ENCODE data around the gene RRP1.

Gene RRP1

GRCh38 chr21:43789276-43790009 is at the start of gene RRP1:
TSS of gene RRP1 (plus strand) at chr21:43789577. CDS start at chr21:43789630, 53 bp downstream.
- Histone ChIP-seq H3K4me1 (ENCODE audit: control insufficient read depth in 1 of 2, insufficient read depth in 1 of 2, low read depth in 1 of 2, low read length in 1 of 2) (peaks cover 12 to 21% of the 10 kb centered on the region in 2 experiments), H3K36me3 (peaks cover 18% of the 10 kb centered on the region), H3K27ac (peak within 1 kb of the TSS; percentile 79), H3K27me3 (no peaks in the 10 kb centered on the region), H3K9me3 (no peaks in the 10 kb centered on the region), H3K4me3 (ENCODE audit: low read depth in 1 of 2, low read length in 1 of 2) (peak within 1 kb of the TSS; percentile 82 to 89)
- peak; percentile 100 for TF ChIP-seq CTCF (IDR thresholded peaks at IDR 0.05)

GRCh38 chr21:43739621-43740435 is 49.5 kb upstream of the RRP1 start:
- Histone ChIP-seq H3K4me3 (ENCODE audit: low read depth in 1 of 2, low read length in 1 of 2) (no peak overlapping the region), H3K9me3 (no peaks in the 10 kb centered on the region), H3K27ac (peak overlapping the region; percentile 49), H3K36me3 (peaks cover 86% of the 10 kb centered on the region), H3K27me3 (no peaks in the 10 kb centered on the region), H3K4me1 (ENCODE audit: control insufficient read depth in 1 of 2, insufficient read depth in 1 of 2, low read depth in 1 of 2, low read length in 1 of 2) (peaks cover under 1 to 3% of the 10 kb centered on the region in 2 experiments)
- no peak for TF ChIP-seq CTCF (IDR thresholded peaks at IDR 0.05)

- H3K36me3 ChIP-seq = peaks cover 86% of the 10 kb centered on the region
- no peak for TF ChIP-seq CTCF (IDR thresholded peaks at IDR 0.05)
- no peaks in the 10 kb centered on the region for H3K9me3 ChIP-seq
- H3K4me3 ChIP-seq (ENCODE audit: low read depth in 1 of 2, low read length in 1 of 2) = no peak overlapping the region
- peaks cover 0 to 3% of the 10 kb centered on the region in 2 experiments for H3K4me1 ChIP-seq (ENCODE audit: control insufficient read depth in 1 of 2, insufficient read depth in 1 of 2, low read depth in 1 of 2, low read length in 1 of 2)
- H3K27me3 ChIP-seq = no peaks in the 10 kb centered on the region
- peak overlapping the region; percentile 42 for H3K27ac ChIP-seq
These were observed 48.8 kb upstream of the RRP1 start for GRCh38 chr21:43740497-43741156.

- TF ChIP-seq CTCF (IDR thresholded peaks at IDR 0.05) = no peak
- no peaks in the 10 kb centered on the region for H3K9me3 ChIP-seq
- no peaks in the 10 kb centered on the region for H3K27me3 ChIP-seq
- peaks cover 0 to 3% of the 10 kb centered on the region in 2 experiments for H3K4me1 ChIP-seq (ENCODE audit: control insufficient read depth in 1 of 2, insufficient read depth in 1 of 2, low read depth in 1 of 2, low read length in 1 of 2)
- no peak overlapping the region for H3K4me3 ChIP-seq (ENCODE audit: low read depth in 1 of 2, low read length in 1 of 2)
- H3K36me3 ChIP-seq = peaks cover 88% of the 10 kb centered on the region
- no peak overlapping the region for H3K27ac ChIP-seq
These were observed 47.8 kb upstream of the RRP1 start for GRCh38 chr21:43741423-43742096.

- H3K4me3 ChIP-seq (ENCODE audit: low read depth in 1 of 2, low read length in 1 of 2) = no peak overlapping the region
- H3K4me1 ChIP-seq (ENCODE audit: control insufficient read depth in 1 of 2, insufficient read depth in 1 of 2, low read depth in 1 of 2, low read length in 1 of 2) = peaks cover 0 to 3% of the 10 kb centered on the region in 2 experiments
- H3K9me3 ChIP-seq = no peaks in the 10 kb centered on the region
- H3K27me3 ChIP-seq = no peaks in the 10 kb centered on the region
- TF ChIP-seq CTCF (IDR thresholded peaks at IDR 0.05) = no peak
- peaks cover 90% of the 10 kb centered on the region for H3K36me3 ChIP-seq
- H3K27ac ChIP-seq = no peak overlapping the region
These were observed 45.4 kb upstream of the RRP1 start for GRCh38 chr21:43743947-43744346.
